GM18517 (cell line): ENCODE results near the gene TSSK3.
A peak's percentile ranks its signal among the peaks of the same experiment; 100 is the strongest.
"Not testable (repeated sequence)": the region's sequence is repeated elsewhere in the genome, so short reads cannot be mapped to it uniquely, and the experiment has no call there.

Experiments used
- ATAC-seq: cut with Tn5 transposase; IDR thresholded peaks from one replicate; pipeline ENCODE4 v1.9.1; 2021; ENCODE audit warnings: mild to moderate bottlenecking, moderate library complexity; ENCODE audit not compliant: unreplicated experiment

The TSSK3 gene

GRCh38 chr1:32337855-32338636, 24.3 kb upstream of the TSSK3 start:
- no peak for ATAC-seq

- no peak for ATAC-seq
Measured at GRCh38 chr1:32338637-32339145, 23.6 kb upstream of the TSSK3 start.

- no peak for ATAC-seq
Measured at GRCh38 chr1:32339363-32339978, 22.9 kb upstream of the TSSK3 start.

GRCh38 chr1:32341186-32341757, 21.1 kb upstream of the TSSK3 start:
- no peak for ATAC-seq

GRCh38 chr1:32341971-32342370, 20.4 kb upstream of the TSSK3 start:
- ATAC-seq, result no peak

- no peak for ATAC-seq
Measured at GRCh38 chr1:32342704-32343103, 19.6 kb upstream of the TSSK3 start.

- no peak for ATAC-seq
Measured at GRCh38 chr1:32345289-32345827, 17.0 kb upstream of the TSSK3 start.

GRCh38 chr1:32346532-32347157, 15.7 kb upstream of the TSSK3 start:
- ATAC-seq, result no peak

GRCh38 chr1:32349211-32349708, 13.1 kb upstream of the TSSK3 start:
- no peak for ATAC-seq

- ATAC-seq, result peak; percentile 24
Measured at GRCh38 chr1:32350785-32351398, 11.4 kb upstream of the TSSK3 start.

GRCh38 chr1:32351399-32352238, 10.7 kb upstream of the TSSK3 start:
- peak; percentile 68 for ATAC-seq

- ATAC-seq, result no peak
Measured at GRCh38 chr1:32352239-32352745, 10.0 kb upstream of the TSSK3 start.

- no peak for ATAC-seq
Measured at GRCh38 chr1:32352831-32353383, 9.4 kb upstream of the TSSK3 start.

- no peak for ATAC-seq
Measured at GRCh38 chr1:32353431-32353830, 8.9 kb upstream of the TSSK3 start.

GRCh38 chr1:32353886-32354570, 8.3 kb upstream of the TSSK3 start:
- no peak for ATAC-seq

GRCh38 chr1:32355778-32356177, 6.6 kb upstream of the TSSK3 start:
- ATAC-seq, result not testable (repeated sequence)

- no peak for ATAC-seq
Measured at GRCh38 chr1:32356478-32356877, 5.9 kb upstream of the TSSK3 start.

- no peak for ATAC-seq
Measured at GRCh38 chr1:32357614-32358013, 4.7 kb upstream of the TSSK3 start.

GRCh38 chr1:32358435-32358834, 3.9 kb upstream of the TSSK3 start:
- no peak for ATAC-seq
